NCI-H524 (cell line): ENCODE measurements around the gene TEX26.

ENCODE experiments used
- DNase-seq, 2 experiments: peaks; one replicate each; lab custom pipeline; 2025; lab: John Stamatoyannopoulos, UW

The TEX26 gene

GRCh38 chr13:31011901-31012654 is 79.6 kb downstream of the TEX26 start:
- no peak for DNase-seq

- peak; percentile 71 to 74 for DNase-seq
These were observed 80.2 kb downstream of the TEX26 start for GRCh38 chr13:31012655-31013024.

- DNase-seq, result no peak
These were observed 82.0 kb downstream of the TEX26 start for GRCh38 chr13:31014456-31014855.

- DNase-seq, result no peak
These were observed 82.7 kb downstream of the TEX26 start for GRCh38 chr13:31015199-31015598.

- DNase-seq, result no peak
These were observed 84.2 kb downstream of the TEX26 start for GRCh38 chr13:31016342-31017325.

- no peak for DNase-seq
These were observed 86.1 kb downstream of the TEX26 start for GRCh38 chr13:31018511-31018910.

- DNase-seq, result no peak
These were observed 88.5 kb downstream of the TEX26 start for GRCh38 chr13:31020996-31021395.

GRCh38 chr13:31022288-31022895 is 89.9 kb downstream of the TEX26 start:
- DNase-seq, result no peak

GRCh38 chr13:31022928-31023530 is 90.6 kb downstream of the TEX26 start:
- no peak for DNase-seq
